NCI-H2029 (cell line): ENCODE results near the gene BANK1.

ENCODE experiments used
- DNase-seq: peaks from one replicate; lab custom pipeline; 2025; lab: John Stamatoyannopoulos, UW

Gene BANK1

DNA sequence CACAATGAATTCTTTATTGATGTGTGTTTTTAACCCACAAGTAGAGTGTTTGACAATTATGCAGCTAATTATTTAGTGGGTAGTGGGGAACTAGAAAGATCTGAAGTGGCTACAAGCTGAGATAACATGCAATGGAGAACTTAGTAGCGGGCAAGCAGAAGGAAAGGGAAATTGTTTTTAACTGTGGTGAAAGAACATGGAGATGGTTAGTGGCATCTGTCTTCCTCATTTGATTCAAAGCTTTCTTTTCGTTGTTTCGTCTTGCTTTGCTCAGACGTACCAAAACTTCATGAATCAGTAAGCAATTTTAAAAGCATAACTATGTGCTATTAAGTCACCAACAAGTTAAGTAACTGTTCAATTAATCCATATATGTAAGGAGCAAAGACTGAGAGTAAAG is 169.9 kb downstream of the BANK1 start:
- DNase-seq: no peak

DNA sequence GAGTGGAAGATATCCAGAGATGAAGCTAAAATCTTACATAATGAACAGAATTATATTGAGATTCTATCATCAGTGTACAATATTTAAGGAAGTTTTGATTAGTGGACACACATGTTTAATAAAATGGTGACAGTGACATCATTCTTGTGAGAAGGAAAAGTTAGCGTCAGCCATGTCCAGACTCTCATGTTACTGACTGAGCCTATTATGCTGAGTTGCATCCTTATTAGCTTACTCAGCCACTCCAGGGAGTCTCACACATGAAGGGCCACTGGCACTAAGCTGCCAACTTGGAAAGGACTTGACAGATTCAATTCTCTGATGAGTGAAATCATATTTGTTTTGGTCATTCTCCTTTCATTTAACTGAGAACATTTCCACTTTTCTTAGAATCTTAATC is 170.6 kb downstream of the BANK1 start:
- no peak for DNase-seq

DNA sequence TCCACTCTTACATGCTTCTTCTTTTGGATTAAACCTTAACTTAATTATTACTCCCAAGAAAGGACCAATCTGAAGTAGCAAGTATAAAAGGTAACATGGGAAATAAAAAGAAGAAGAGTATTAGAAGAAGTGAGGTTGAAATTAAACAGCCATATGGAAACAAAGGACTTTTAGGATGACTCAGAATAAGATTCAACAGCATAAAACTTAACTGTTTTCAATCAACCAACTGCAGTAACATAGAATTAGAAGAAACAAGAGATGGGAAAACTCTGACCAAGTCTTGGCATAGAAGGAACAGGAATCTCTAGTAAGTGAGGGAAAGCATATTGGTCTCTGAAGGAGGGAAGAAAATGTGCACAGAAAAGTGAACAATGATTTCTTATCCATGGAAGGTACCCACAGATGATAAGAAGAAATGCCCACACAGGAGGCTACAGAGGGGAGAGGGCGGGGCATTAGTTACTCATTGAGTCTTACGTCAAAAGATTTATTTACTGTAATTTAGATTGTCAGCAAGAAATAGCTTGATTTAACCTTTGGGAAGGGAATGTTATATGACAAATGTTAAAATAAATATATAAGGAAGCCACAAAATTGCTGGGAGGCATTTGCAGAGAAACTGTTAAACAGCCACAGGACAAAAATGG is 177.3 kb downstream of the BANK1 start:
- no peak for DNase-seq

DNA sequence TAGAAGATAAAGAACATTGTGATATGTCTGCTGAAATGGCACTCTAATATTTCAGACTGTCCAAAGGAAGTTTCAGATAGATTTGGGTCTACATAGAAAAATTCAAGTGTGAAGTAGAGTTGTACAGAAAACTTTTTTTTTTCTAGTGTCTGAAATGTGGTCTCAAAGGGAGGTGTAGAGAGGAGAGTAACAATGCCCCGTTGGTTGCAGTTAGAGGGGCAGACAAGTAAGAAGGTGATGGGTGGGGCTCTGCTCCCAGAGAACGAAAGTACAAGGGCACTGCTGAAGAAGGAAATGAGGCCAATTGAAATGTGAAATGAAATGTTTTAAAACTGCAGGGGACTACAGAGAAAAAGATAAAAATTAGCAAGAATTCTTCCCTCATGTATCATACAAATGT is 177.8 kb downstream of the BANK1 start:
- no peak for DNase-seq

DNA sequence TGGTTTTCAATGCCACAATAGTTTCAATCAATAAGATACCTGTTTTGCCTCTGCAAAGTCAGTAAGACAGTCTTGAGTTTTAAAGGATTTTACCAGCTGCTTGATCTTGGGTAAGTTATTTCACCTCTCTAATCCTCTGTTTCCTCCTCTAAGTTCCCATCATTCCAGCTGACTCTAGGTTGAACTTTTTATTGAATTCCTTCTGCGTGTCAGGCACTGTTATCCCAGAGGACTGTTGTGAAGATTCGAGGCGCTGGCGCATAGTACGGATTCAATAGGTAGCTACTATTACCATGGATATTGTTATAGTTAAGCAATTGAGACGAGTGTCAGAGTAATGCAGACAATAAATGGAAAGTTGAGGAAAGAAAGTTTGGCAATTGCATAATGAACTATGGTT is 179.4 kb downstream of the BANK1 start:
- no peak for DNase-seq

DNA sequence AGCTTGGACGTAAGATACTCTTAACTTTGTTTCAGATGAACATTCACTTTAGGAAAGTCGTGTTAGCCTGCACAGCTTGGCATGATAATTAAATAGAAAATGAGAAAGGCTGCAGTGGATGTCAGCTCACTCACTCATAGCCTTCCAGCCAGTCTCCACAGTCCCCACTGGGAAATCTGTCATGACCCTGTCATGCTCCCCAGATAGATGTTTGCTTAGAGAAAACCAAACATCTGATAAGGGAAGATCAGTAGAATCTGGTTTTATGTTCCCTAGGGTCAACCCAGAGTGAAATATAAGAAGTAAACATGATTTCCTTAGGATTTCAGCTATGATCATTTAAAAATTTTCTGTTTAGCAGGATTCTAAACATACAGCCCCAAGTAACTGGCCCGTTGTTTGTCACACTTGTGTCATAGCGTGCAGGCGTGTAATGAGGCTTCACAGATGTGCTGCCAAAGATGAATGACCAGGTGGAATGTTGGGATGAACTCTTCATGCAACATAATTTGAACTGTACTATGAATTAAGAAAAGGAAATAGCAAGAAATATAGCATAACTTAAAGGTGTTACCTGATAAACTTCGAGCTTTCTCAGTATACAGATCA is 180.1 kb downstream of the BANK1 start:
- DNase-seq: no peak

DNA sequence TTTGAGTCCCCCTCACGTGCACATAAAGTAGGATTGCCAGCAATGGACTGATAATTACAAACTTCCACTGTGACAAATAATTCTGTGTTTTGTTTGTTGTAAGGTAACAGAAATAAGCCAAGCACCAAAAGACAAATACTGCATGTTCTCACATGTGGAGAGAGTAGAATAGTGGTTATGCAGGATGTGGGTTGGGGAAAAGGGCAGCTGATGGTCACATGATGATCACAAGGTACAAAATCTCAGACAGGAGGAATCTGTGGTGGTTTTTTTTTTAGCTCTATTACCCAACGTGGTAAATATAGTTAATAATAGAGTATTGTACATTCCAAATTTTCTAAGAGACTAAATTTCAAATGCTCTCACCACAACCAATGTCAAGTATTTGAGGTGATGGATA is 182.3 kb downstream of the BANK1 start:
- no peak for DNase-seq

DNA sequence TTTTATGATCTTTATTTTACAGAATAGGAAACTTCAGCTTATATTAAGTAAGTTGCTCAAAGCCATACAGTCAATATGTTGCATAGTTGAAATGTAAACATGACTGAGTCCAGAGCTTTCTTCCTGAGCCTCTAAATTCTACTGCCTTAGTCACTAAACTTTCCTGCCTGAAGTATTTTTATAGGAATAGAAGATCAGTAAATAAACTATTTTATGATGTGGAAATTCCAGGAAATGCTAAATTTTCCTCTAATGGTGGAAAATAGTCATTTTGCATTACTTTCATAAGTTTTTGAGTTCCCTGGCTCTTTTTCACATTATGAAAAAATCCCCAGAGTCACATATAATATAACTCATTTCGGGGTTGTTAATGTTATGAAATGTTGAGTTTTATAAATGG is 182.8 kb downstream of the BANK1 start:
- DNase-seq: no peak

DNA sequence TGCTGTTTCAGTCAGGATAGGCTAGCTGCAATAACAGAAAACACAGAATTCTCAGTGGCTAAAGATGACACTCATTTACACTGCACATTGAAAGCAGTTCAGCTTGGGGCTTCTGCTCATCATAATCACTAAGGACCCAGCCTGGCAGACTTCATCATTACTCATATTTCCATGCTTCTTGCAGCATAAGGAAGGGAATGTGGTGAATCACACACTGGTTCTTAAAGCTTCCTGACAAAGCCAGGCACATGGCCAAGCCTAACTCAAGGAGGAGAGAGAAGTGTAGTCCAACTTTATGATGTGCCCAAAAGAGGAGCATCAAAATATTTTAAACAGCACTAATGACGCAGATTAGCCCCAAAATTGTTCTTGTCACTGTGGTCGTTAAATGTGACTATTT is 186.5 kb downstream of the BANK1 start:
- DNase-seq: no peak

DNA sequence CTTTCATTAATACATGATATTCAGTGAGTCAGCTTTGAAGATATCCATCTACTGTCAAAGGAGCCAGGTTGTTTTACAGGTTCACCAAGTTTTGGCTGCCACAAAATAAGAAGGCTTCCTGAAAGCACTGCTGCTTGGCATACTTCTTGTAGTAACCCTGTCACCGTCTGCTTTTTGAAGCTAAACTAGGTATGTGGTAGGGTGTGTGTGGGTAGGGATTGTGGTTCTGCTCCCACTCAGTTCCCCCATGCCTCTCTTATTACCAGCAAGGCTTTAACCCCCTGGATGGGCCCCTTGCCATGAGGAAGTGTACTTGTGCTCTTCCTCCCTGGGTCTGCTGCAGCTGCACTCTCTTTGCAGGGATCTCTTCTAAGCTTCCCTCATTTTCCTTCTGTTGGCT is 191.2 kb downstream of the BANK1 start:
- DNase-seq: no peak

DNA sequence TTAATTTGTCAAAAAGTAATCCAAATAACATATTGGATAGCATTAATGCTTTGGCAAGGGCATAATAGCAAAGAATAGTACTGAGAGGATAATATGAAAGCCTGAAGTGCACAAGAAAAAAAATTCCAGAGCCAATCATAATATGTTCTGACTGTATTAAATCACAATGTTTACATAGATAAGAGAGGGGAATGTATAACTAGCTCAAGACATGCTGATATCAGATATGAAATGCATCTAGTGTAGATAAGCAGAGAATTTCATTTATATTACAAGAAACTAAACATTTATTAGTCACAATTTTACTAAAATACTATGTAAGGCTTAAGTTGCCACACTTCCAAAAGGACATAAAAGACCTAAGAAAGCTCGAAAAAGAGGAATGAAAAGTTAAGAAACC is 193.3 kb downstream of the BANK1 start:
- DNase-seq: no peak

DNA sequence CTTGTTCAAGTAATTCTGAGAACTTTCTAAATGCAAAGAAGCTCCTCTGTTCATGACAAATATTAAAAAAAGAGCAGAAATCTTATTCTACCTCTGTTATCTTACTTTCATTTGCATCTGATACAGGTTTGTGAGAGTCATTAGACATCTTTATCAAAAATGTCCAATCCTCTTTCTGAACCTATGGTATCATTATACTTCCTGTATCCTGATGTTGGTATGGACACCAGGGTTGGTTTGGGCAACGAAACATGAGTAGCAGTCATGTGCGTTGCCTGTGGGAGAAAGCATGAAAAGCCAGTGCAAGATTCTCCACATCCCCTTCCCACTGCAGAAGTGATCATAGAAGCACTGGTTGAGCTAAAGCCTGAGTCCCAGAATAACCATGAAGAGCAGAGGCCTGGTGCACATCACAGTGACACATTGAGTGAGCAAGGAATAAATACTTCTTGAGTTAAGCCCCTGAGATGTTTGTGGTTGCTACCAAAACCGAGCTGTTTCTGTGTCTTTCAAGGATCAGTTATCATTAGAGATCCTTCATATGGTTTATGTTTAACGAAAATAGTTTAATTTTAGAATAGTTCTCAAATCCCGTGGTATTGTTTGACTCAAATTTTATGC is 197.2 kb downstream of the BANK1 start:
- no peak for DNase-seq

DNA sequence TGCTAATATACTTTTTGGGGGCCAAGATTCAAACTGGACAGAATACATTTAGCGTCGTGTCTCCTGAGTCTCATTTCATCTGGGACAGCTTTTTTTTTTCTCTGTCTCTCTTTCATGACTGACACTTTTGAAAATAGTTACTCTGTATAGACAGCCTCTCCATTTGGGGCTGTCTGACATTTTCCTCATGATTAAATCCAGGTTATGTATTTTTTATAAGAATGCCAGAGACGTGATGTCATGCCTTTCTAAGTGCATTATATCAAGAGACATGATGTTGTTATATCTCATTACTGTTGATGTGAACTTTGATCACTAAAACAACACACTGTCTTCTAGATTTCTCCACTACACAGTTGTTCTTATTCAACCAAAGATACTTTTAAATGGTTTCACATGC is 199.0 kb downstream of the BANK1 start:
- no peak for DNase-seq

DNA sequence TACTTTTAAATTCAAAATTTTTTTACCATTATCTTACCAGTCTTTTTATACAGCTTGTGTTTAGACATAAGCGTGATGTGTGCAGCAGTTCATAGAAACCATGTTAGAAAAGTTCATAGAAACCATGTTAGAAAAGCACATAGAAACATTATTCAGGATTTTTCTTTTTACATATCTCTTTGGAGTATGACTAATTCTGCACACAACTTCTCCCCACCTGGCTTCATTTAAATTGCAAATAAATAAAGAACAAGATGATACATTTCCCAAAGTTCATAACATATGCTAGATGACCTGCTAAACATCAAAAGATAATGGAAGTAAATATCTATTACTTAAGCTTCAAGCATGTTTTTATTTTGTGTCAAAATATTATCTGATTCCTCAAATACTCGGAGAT is 201.9 kb downstream of the BANK1 start:
- no peak for DNase-seq

DNA sequence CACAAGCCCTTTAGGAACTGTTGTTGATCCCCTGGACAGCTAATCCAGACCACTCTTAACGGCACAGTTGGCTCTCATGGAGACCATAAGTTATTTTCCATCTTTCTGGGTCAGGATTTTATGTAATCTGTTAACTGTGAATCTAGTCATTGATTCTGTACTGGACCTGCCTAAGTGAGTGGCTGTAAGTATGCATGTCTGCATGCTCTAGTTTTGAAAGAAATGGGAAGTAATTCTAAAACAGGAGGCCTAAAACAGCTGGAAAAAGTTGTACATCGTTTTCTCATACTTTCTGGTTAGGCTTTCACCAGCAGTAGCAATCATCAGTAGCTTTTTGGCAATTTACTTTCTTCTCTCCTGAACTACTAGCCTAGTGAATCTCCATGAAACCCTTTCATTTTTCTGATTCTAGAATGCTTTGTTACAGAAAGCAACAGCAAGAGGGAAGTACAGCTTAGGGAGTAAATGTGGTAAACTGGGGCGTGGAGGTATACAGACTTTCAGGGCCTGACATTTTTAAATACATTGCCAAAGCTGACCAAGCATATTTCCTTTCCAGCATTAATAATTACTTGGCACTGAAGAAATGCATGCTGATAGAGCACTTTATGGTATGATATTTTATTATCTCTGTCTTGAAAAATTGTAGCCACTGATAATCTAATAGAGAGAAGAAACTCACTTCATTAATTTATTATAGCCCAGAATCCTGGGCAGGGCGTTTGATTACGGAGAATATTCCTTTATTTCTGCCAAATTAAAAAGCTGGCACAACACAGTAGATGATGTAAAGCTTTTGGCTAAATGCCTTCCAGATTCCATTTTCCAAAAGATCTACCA is 202.7 kb downstream of the BANK1 start:
- DNase-seq: no peak

DNA sequence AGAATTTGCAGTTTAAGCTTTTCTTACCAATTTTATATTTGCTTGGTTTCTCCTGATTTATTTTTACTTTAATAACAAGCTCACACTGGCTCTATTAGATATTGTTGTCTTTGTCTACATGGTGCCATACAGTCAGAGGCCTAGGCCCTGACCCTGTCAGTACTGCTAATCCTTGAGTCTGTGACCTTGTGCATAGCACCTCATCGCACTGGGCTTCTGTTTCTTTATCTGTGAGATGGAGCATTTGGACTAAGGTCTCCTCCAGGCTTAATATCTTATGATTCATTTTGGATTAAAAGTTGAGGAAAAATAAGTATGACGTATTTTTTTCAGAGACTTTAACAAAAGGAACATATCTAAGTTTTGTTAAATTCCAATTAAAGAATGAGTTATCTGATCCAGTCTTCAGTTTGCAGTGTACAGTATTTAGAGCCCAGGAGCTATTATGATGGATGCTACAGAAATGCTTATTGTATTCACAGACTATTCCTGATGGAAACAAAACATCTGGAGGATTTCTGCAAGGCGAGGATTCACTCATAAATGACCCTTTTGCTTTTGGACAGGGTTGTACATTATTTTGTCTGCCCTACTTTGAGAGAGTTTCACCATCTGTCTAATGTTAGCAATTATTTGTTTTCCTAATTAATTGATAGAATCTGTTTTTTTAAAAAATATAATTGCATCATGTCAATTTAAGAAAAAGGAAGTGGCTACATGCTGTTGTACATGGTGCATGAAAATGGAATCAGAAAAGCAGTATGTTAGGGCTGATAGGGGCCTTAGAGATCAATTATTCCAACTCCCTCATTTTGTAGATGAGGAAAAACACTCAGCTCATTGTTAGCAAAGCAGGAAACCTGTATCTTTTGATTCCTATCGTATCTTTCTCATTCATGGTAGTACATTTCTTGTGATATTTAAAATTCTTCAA is 203.6 kb downstream of the BANK1 start:
- no peak for DNase-seq

DNA sequence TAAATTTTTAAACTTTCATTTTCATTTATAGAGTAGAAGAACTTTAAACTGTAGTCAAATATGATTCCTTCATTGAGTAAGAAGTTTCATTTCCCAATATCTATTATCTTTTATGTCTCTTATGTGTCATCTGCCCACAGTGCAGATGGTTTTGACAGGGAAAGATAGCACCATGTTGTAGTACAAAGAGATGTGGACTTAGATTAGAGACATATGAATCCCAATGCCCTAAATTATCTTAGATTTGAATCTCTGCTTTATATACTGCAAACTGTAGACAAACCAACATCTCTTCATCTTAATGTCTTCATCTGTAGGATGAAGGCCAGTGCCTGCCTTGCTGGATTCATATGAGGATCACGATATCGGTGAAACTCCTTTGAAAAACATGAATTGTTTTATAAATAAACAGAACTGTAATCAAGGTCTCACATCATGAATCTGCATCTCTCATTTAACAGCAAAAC is 217.5 kb downstream of the BANK1 start:
- no peak for DNase-seq

DNA sequence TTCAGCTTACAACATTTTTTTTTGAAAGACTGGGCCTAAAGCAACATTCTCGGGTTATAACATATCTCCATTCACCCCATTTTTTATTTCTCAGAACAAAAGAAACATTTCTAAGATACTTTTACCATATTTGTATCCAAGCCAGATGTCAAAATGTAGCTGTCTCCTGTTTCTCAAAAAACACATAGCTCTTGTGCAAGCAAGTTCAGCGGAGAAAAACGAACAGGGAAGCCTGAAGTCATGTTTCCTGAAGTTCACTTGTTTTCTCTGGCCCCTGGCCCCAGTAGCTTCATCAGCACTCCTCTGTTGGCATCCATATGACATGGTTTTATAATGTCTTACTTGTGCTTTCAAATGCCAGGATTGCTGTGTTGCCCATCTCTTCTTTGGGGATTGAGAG is 218.2 kb downstream of the BANK1 start:
- no peak for DNase-seq

DNA sequence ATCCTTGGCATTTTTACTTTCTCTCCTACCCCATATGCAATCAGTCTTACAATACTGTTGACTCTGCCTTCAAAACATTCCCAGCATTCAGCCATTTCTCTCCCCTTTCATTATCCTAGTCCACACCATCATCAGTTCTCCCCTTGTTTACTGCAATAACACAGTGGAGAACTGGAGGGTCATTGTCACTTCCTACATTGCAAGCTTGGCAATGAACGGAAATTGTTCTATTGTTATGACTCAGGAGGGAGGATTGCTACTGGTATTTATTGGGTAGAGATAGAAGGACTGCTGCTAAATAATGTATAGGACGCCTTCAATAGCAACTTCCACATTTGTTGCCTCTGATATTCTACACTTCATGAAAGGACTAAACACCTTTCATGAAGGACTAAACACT is 231.8 kb downstream of the BANK1 start:
- DNase-seq: no peak

DNA sequence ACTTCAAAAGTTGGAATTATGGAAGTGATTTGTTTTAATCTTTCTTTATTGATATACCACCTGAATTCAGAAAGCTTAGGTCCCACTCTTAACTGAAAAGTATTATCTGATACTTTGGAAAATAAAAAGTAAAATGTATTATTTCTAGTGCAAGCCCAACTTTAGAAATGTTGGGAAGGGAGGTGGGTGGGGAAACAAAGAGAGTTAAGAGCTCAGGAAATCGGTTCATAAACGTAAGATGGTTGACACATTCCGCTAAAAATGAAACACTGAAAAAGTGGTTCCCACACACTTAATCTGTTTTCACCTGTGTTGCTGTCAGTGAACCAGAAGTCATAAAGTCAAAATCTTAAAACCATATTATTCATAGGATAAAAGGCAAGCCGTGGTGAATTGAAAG is 237.4 kb downstream of the BANK1 start:
- DNase-seq: no peak

DNA sequence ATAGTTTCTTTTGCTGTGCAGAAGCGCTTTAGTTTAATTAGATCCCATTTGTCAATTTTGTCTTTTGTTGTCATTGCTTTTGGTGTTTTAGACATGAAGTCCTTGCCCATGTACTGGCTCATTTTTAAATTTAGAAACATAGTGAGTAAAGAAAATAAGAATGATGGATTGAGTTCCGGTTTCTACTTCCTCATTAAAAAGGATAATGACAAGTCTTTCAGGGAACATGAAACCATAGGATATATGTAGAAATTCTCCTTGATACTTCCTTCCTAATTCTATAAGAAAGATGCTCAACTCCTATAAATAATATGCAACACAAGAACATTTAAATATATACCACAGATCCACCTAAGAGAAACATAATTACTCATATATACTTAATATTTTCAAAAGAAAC is 240.9 kb downstream of the BANK1 start:
- no peak for DNase-seq

DNA sequence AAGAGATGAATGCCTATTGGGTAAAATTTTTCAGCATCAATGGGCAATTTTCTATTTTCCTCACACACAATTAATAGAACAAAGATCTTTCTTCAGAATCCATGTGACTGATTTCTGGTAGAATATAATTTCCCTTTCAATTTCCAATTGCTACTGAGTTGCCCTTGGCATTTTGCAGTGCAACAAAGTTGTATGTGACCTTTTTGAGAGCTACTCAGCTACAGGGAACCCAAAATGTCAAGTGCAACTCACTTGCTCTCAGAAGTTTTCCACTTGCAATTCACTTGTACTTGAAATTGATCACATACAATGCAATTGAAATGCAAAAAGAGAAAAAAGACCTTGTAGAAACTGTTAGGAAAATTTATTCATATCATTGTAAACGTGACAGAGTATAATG is 245.5 kb downstream of the BANK1 start:
- no peak for DNase-seq
